Spleen (tissue), 11 donors: ENCODE measurements around the gene RAPH1. TPM values are rescaled to one million over a fixed set of nuclear protein-coding genes. Genes with fewer than 3 reads are reported as not detected.

ENCODE experiments used
- DNase-seq: peaks from one replicate; pipeline ENCODE4 v3.0.0-alpha.2; 2020
- H3K27ac ChIP-seq, 8 donors: fragments of 200-600 bp; sonication (generic) in 7 of 8; 1 replicate in 4 of 8; 2 replicates in 4 of 8; pipeline versions ENCODE4 v1.5.0 to v1.8.0; 2016 to 2021; ENCODE audit warnings: inconsistent platforms in 4 of 8, mild to moderate bottlenecking in 4 of 8, moderate library complexity in 1 of 8
- H3K27me3 ChIP-seq, 7 donors: fragments of 200-600 bp; sonication (generic) in 6 of 7; replicated peaks in 1 of 7; 1 replicate in 4 of 7; 2 replicates in 3 of 7; pipeline versions ENCODE4 v1.5.0 to v1.8.0; 2016 to 2021; ENCODE audit warnings: inconsistent platforms in 3 of 7, mild to moderate bottlenecking in 1 of 7
- H3K36me3 ChIP-seq, 6 donors: fragments of 200-600 bp; sonication (generic) in 5 of 6; 1 replicate in 4 of 6; 2 replicates in 2 of 6; pipeline versions ENCODE4 v1.5.0 to v1.8.0; 2016 to 2021; ENCODE audit warnings: inconsistent platforms in 2 of 6
- H3K4me1 ChIP-seq, 6 donors: fragments of 200-600 bp; sonication (generic) in 5 of 6; 1 replicate in 3 of 6; 2 replicates in 3 of 6; pipeline versions ENCODE4 v1.5.0 to v1.8.0; 2016 to 2021; ENCODE audit warnings: inconsistent platforms in 3 of 6
- H3K4me3 ChIP-seq, 8 donors: fragments of 200-600 bp; sonication (generic) in 7 of 8; 1 replicate in 4 of 8; 2 replicates in 4 of 8; pipeline versions ENCODE4 v1.5.0 to v1.8.0; 2016 to 2021; ENCODE audit warnings: inconsistent platforms in 4 of 8, mild to moderate bottlenecking in 4 of 8, moderate library complexity in 2 of 8
- H3K9me3 ChIP-seq, 8 donors: fragments of 200-600 bp; sonication (generic) in 7 of 8; 1 replicate in 4 of 8; 2 replicates in 4 of 8; pipeline versions ENCODE4 v1.5.0 to v1.8.0; 2016 to 2021; ENCODE audit warnings: inconsistent platforms in 4 of 8
- POLR2A ChIP-seq, 3 donors: fragments of 450-650 bp; IDR thresholded peaks; one replicate each; pipeline ENCODE4 v1.5.1; 2017; ENCODE audit warnings: antibody characterized with exemption in 3 of 3, mild to moderate bottlenecking in 1 of 3
- POLR2AphosphoS5 ChIP-seq, 3 donors: sonication (generic); formaldehyde crosslinking; IDR thresholded peaks; one replicate each; pipeline ENCODE4 v1.5.1; 2017; ENCODE audit warnings: antibody characterized with exemption in 3 of 3
- WGBS, 5 donors: extraction: QIAGEN DNeasy Blood & Tissue Kit in 3 of 5; methylation state at CpG; one replicate each; pipeline versions ENCODE4 v1.1.5 to v1.1.7; 2013 to 2018; 5-methylcytosine and 5-hydroxymethylcytosine counted together
- intact Hi-C: fragments of 100-400 bp; cut with DNase I; formaldehyde crosslinking; loops from one replicate; pipeline ENCODE4 v1.15.0; 2023; ENCODE audit warnings: low total_unique reads
- polyA plus RNA-seq, 3 donors: library from polyadenylated mRNA; stranded (reverse); fragments of 200-250 nt; gene quantifications; one replicate each; pipeline ENCODE4 v1.2.1, GENCODE V29; 2013
- total RNA-seq, 7 donors: library from RNA; depleted of rRNA in 3 of 7; stranded (reverse); fragments of >200 nt in 3 of 7; fragmentation: NEBNext Ultra II Directional in 4 of 7; extraction: Animal tissue kit (Norgen Biotek cat#: 25700) in 4 of 7; gene quantifications; one replicate each; pipeline versions ENCODE4 v1.1.0 to v1.2.1, GENCODE V29; 2016 to 2021
- TF ChIP-seq, protein P1 (sequence below), 11 experiments: fragments of 200-600 bp in 7 of 11; fragments of 450-650 bp in 4 of 11; sonication (generic) in 4 of 11; IDR thresholded peaks in 8 of 11; conservative IDR thresholded peaks in 3 of 11; 1 replicate in 7 of 11; 2 replicates in 4 of 11; pipeline versions ENCODE4 v1.4.0 to v1.8.0; 2016 to 2021; ENCODE audit warnings: antibody characterized with exemption in 11 of 11, inconsistent platforms in 4 of 11, mild to moderate bottlenecking in 1 of 11
- donor health status: healthy with polysubstance abuse.
- donor health status: DM: no; HTN: no; CAD: no; lungs with moderate emphysema.
- donor health status: DM: no; HTN: no; CAD: no.
- donor health status: Bipolar disorder and iron deficiency.
- donor health status: healthy.
- donor health status: DM: no; HTN: no; CAD: no.
- donor health status: DM: yes; HTN: yes; CAD: no.

The RAPH1 gene
- total and polyA plus RNA-seq, 10 donors = 2.6 to 138 (median 70.9) TPM

DNA sequence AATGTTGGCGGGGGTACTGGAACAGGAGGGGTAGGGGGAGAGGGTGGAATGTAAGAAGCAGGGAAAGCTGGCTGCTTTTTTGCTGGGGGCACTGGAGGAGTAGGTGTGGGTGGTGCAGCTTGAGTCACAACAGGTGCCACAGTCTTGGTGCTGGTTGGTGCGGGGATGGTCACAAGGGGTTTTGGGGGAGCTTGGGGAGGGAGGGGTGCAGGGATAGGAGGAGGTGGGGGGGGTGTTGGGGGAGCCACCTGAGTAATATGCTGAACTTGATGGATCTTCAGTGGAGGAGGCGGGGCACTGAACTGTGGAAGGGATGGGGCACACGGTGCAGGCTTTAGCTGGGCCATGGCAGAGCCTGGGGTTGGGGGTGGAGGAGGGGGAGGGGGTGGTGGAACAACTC is 94.4 kb downstream of the RAPH1 start:
- Histone ChIP-seq H3K27ac (no peak overlapping the region), H3K4me3 (no peak overlapping the region), H3K36me3 (peaks cover 0 to 86% (median 6%) of the 10 kb centered on the region in 6 donors), H3K9me3 (no peaks in the 10 kb centered on the region), H3K4me1 (peaks cover 0 to 14% (median 0%) of the 10 kb centered on the region in 6 donors), H3K27me3 (no peaks in the 10 kb centered on the region)
- 79 to 97% (median 86%) methylated on average over 4 of the region's 4 CpGs for WGBS, 5 donors
- no peak for DNase-seq
- intact Hi-C loops = no loop called here
- TF ChIP-seq, protein P1, sequence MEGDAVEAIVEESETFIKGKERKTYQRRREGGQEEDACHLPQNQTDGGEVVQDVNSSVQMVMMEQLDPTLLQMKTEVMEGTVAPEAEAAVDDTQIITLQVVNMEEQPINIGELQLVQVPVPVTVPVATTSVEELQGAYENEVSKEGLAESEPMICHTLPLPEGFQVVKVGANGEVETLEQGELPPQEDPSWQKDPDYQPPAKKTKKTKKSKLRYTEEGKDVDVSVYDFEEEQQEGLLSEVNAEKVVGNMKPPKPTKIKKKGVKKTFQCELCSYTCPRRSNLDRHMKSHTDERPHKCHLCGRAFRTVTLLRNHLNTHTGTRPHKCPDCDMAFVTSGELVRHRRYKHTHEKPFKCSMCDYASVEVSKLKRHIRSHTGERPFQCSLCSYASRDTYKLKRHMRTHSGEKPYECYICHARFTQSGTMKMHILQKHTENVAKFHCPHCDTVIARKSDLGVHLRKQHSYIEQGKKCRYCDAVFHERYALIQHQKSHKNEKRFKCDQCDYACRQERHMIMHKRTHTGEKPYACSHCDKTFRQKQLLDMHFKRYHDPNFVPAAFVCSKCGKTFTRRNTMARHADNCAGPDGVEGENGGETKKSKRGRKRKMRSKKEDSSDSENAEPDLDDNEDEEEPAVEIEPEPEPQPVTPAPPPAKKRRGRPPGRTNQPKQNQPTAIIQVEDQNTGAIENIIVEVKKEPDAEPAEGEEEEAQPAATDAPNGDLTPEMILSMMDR (IDR thresholded peaks at IDR 0.05 in 8 of 11, conservative IDR thresholded peaks at IDR 0.05 in 3 of 11) = no peak
- TF ChIP-seq POLR2AphosphoS5 (IDR thresholded peaks at IDR 0.05) (no peak), POLR2A (IDR thresholded peaks at IDR 0.05) (no peak)

DNA sequence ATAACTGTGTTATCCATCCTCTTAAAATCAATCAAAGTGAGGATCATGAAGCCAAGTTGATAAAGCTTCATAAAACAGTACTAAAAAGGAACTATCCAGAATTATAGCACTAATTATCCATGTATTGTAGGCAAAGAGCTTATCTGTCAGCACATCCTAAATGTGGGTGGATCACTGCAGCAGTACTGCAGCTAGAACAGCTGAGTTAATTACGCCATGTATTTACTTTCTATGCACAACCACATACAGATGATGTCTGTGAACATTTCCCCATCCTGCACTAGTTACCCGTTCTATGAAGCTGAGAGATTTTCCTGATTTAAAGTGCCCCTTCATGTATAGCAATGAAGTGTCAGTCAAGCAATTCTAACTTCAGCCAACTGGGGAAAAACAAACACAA is 96.6 kb downstream of the RAPH1 start:
- peaks cover 0 to 65% (median 3%) of the 10 kb centered on the region in 6 donors for H3K36me3 ChIP-seq
- intact Hi-C loops = no loop called here
- 58 to 83% (median 68%) methylated on average over 2 of the region's 2 CpGs for WGBS, 5 donors

DNA sequence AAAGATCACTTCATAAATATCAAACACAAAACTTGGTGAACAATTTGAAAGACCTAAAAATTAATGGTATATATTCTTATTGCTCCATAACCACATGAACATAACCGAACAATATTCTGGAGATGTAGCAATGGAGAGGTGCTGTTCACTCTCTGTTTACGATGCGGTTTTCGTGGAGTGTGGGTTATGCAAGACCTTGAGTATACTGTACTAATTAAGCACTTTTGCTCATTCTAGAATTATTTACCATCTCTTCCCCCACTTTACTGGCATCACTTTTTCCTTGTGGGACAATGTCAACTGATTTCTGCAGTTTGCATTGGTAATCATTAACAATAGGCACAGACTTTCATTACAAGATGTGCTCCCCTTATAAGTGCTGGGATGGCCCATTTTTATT is 97.6 kb downstream of the RAPH1 start:
- intact Hi-C loops = no loop called here
- H3K27ac ChIP-seq = no peak overlapping the region
- no peaks in the 10 kb centered on the region for H3K27me3 ChIP-seq
- 75 to 95% (median 85%) methylated on average over 4 of the region's 4 CpGs for WGBS, 5 donors
- peaks cover 0 to 65% (median 2%) of the 10 kb centered on the region in 6 donors for H3K36me3 ChIP-seq
- no peak overlapping the region for H3K4me3 ChIP-seq
- H3K9me3 ChIP-seq = no peaks in the 10 kb centered on the region
- peaks cover 0 to 9% (median 0%) of the 10 kb centered on the region in 6 donors for H3K4me1 ChIP-seq
- TF ChIP-seq, protein P1 (IDR thresholded peaks at IDR 0.05 in 8 of 11, conservative IDR thresholded peaks at IDR 0.05 in 3 of 11) = no peak
- TF ChIP-seq POLR2A (IDR thresholded peaks at IDR 0.05) = no peak
- no peak for TF ChIP-seq POLR2AphosphoS5 (IDR thresholded peaks at IDR 0.05)
- no peak for DNase-seq

More for the DNA sequence above, 96.6 kb downstream of the RAPH1 start:
- Histone ChIP-seq H3K27me3 (no peaks in the 10 kb centered on the region), H3K9me3 (no peaks in the 10 kb centered on the region), H3K27ac (no peak overlapping the region), H3K4me3 (no peak overlapping the region), H3K4me1 (peaks cover 0 to 9% (median 0%) of the 10 kb centered on the region in 6 donors)
- TF ChIP-seq POLR2A (IDR thresholded peaks at IDR 0.05) = no peak
- TF ChIP-seq, protein P1 (IDR thresholded peaks at IDR 0.05 in 8 of 11, conservative IDR thresholded peaks at IDR 0.05 in 3 of 11) = no peak
- DNase-seq = no peak

DNA sequence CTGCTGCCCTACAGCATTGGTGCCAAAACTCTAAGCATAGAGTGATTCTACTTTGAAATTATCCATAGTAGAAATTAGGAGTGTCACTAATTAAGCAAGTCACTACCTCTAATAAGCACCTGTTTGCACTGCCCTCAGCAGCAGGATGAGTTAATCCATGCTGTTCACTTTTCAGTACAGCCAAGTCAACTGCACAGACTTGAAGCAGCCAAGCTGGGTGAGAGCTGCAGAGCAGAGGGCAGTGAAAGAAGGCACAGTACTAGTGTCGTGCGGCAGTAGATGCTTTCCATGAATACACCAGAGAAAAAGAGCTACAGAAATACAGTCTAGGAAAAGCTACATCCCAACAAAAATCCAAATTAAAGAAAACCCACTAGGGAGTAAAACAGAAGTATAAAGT is 98.6 kb downstream of the RAPH1 start:
- Histone ChIP-seq H3K4me3 (no peak overlapping the region), H3K36me3 (peaks cover 0 to 56% (median 1%) of the 10 kb centered on the region in 6 donors), H3K9me3 (no peaks in the 10 kb centered on the region), H3K27me3 (no peaks in the 10 kb centered on the region), H3K4me1 (peaks cover 0 to 9% (median 0%) of the 10 kb centered on the region in 6 donors), H3K27ac (no peak overlapping the region)
- 80 to 96% (median 85%) methylated on average over 2 of the region's 2 CpGs for WGBS, 5 donors
- intact Hi-C loops = no loop called here
- no peak for TF ChIP-seq POLR2A (IDR thresholded peaks at IDR 0.05)
- no peak for TF ChIP-seq POLR2AphosphoS5 (IDR thresholded peaks at IDR 0.05)
- TF ChIP-seq, protein P1 (IDR thresholded peaks at IDR 0.05 in 8 of 11, conservative IDR thresholded peaks at IDR 0.05 in 3 of 11) = no peak
- DNase-seq = no peak
